Glutamatergic neuron (in vitro differentiated cells): ENCODE measurements around the gene SERPINE3. TPM values are rescaled to one million over a fixed set of nuclear protein-coding genes. Genes with fewer than 3 reads are reported as not detected.

ENCODE experiments used
- DNase-seq: peaks from one replicate; pipeline ENCODE4 v3.0.0; 2022
- H3K27ac Mint-ChIP-seq: one replicate; pipeline ENCODE4 v1.8.0; 2020; ENCODE audit warnings: mild to moderate bottlenecking, mixed read lengths, inconsistent platforms; ENCODE audit not compliant: unreplicated experiment
- H3K27me3 Mint-ChIP-seq: one replicate; pipeline ENCODE4 v1.8.0; 2020; ENCODE audit warnings: mild to moderate bottlenecking, moderate library complexity, mixed read lengths, inconsistent platforms; ENCODE audit not compliant: unreplicated experiment
- H3K36me3 Mint-ChIP-seq: one replicate; pipeline ENCODE4 v1.8.0; 2020; ENCODE audit warnings: mild to moderate bottlenecking, mixed read lengths, inconsistent platforms; ENCODE audit not compliant: unreplicated experiment
- H3K4me1 Mint-ChIP-seq: one replicate; pipeline ENCODE4 v1.8.0; 2020; ENCODE audit warnings: mild to moderate bottlenecking, low read depth, mixed read lengths, inconsistent platforms; ENCODE audit not compliant: unreplicated experiment
- H3K4me3 Mint-ChIP-seq: one replicate; pipeline ENCODE4 v1.8.0; 2020; ENCODE audit warnings: mild to moderate bottlenecking, mixed read lengths, inconsistent platforms; ENCODE audit not compliant: unreplicated experiment
- H3K9me3 Mint-ChIP-seq: one replicate; pipeline ENCODE4 v1.8.0; 2020; ENCODE audit warnings: mild to moderate bottlenecking, moderate library complexity, mixed read lengths, inconsistent platforms; ENCODE audit not compliant: unreplicated experiment
- CTCF ChIP-seq: fragments of 200-600 bp; sonication (generic); IDR thresholded peaks from one replicate; pipeline ENCODE4 v1.5.0; 2021; ENCODE audit not compliant: partially characterized antibody, unreplicated experiment
- total RNA-seq: library from RNA; stranded (reverse); fragmentation: NEBNext Ultra II Directional; extraction: Animal tissue kit (Norgen Biotek cat#: 25700); gene quantifications from one replicate; pipeline ENCODE4 v1.2.1, GENCODE V29; 2021; ENCODE audit not compliant: unreplicated experiment

SERPINE3 gene
- total RNA-seq, 1 donor from 2014 or later: not detected

DNA sequence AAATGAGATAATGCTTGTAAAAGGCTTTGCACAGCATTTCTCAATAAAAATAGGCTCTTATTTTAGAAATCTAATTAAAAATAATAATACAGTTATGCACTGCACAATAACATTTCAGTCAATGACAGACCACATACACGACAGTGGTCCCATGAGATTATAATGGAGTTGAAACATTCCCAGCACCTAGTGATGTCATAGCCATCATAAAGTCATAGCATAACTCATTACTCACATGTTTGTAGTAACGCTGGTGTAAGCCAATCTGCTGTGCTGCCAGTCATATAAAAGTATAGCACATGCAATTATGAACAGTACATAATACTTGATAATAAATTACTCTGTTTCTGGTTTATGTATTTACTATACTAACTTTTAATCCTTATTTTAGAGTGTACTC lies 12.7 kb upstream of the SERPINE3 start:
- no peaks in the 10 kb centered on the region for H3K36me3 Mint-ChIP-seq
- peaks cover 8% of the 10 kb centered on the region for H3K4me1 Mint-ChIP-seq
- peaks cover 3% of the 10 kb centered on the region for H3K9me3 Mint-ChIP-seq
- DNase-seq: no peak
- no peak overlapping the region for H3K4me3 Mint-ChIP-seq
- H3K27ac Mint-ChIP-seq: no peak overlapping the region
- peaks cover 7% of the 10 kb centered on the region for H3K27me3 Mint-ChIP-seq
- TF ChIP-seq CTCF: no peak

- Mint-ChIP-seq H3K27ac (no peak overlapping the region), H3K27me3 (peaks cover 7% of the 10 kb centered on the region), H3K4me1 (peaks cover 8% of the 10 kb centered on the region), H3K4me3 (no peak overlapping the region), H3K36me3 (no peaks in the 10 kb centered on the region), H3K9me3 (peaks cover 3% of the 10 kb centered on the region)
- no peak for TF ChIP-seq CTCF
- no peak for DNase-seq
These were observed 11.5 kb upstream of the SERPINE3 start for GRCh38 chr13:51327961-51328360.

DNA sequence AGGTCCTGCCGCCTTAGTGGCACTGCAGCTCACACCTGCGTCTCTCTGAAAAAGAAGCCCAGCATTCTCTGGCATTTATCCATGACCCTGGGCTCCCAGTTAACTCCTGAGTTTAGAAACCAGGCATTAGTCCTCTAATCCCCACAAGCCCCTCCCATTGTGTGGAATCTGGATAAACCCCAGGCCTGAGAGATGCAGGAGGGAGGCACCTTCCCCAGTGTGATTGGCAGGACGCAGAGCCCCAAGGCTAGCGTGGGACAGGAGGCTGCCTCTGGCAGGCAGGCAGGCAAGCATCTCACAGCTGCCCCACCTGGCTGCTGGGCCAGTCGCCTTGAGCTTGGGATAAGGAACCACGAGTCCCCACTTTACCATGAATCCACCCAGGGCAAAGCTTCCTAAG lies 11.0 kb upstream of the SERPINE3 start:
- Mint-ChIP-seq H3K4me3 (no peak overlapping the region), H3K9me3 (no peaks in the 10 kb centered on the region), H3K27ac (no peak overlapping the region), H3K27me3 (peaks cover 7% of the 10 kb centered on the region), H3K36me3 (no peaks in the 10 kb centered on the region), H3K4me1 (peaks cover 3% of the 10 kb centered on the region)
- TF ChIP-seq CTCF: no peak
- no peak for DNase-seq

GRCh38 chr13:51329606-51330005 lies 9.9 kb upstream of the SERPINE3 start:
- Mint-ChIP-seq H3K27me3 (peaks cover 7% of the 10 kb centered on the region), H3K4me1 (peaks cover 3% of the 10 kb centered on the region), H3K36me3 (no peaks in the 10 kb centered on the region), H3K27ac (no peak overlapping the region), H3K9me3 (no peaks in the 10 kb centered on the region), H3K4me3 (no peak overlapping the region)
- no peak for DNase-seq
- TF ChIP-seq CTCF: no peak

GRCh38 chr13:51330791-51331190 lies 8.7 kb upstream of the SERPINE3 start:
- H3K4me1 Mint-ChIP-seq: peaks cover 3% of the 10 kb centered on the region
- H3K27ac Mint-ChIP-seq: no peak overlapping the region
- no peak for TF ChIP-seq CTCF
- no peaks in the 10 kb centered on the region for H3K9me3 Mint-ChIP-seq
- peaks cover 7% of the 10 kb centered on the region for H3K27me3 Mint-ChIP-seq
- H3K4me3 Mint-ChIP-seq: no peak overlapping the region
- H3K36me3 Mint-ChIP-seq: no peaks in the 10 kb centered on the region
- DNase-seq: no peak
